SHP77 (cell line): Measurements from ENCODE around the gene GRIA1.

ENCODE experiments used
- DNase-seq, 2 experiments: peaks; one replicate each; lab custom pipeline; 2025; lab: John Stamatoyannopoulos, UW

The GRIA1 gene

DNA sequence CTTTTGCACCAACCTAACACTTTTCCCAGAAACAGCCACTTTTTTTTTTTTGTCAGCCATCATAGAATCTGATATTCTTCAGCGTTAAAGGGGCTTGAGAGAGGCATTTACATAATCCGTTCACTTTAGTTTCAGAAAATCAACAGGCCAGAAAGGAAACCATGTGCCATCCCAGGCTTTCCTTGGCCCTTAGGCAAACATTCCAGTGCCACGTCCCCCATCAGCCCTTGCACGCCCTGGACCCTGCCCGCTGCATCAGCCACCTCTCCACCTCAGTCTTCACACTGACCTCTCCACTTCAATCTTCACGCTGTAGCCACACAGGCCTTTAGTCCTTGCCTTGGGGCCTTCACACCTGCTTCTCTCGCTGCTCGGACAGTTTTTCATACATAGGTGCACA lies 123.2 kb downstream of the GRIA1 start:
- DNase-seq = no peak

DNA sequence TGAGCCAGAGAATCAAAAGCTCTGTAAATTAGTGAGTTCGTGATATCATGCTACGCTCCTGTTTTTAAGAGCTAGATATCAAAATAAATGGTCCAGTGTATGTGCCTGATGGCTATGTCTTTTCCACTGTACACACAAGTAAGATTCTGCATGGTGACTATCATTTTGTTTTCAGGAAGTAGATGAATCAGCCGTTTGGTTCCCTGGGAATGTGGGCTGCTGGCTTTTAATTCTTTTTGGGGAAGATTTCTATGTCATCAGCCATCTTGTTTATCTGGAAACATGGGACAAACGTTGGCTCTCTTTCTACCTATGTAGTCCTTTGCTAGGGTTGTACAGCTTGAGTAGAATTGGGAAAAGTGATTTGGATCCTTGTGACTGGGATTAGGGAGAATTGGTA lies 126.7 kb downstream of the GRIA1 start:
- DNase-seq = no peak

GRCh38 chr5:153618307-153618706 lies 127.8 kb downstream of the GRIA1 start:
- no peak for DNase-seq

DNA sequence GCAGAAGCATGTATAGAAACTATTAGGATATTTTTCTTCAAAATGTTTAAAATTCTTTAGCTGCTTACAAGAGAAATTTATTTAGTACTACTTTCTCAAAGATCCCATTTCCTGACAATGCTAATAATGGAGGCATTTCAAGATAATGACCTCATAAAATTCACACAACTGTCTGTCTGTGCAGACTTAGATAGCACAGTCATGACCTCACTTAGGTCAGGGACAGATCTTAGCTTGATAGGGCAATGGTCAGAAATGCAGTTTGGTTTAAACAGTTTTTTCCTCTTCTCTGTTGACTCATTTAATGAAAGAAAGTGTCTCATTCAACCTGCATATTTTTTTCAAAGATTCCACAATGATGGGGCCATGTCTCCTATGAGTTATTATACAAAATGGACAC lies 128.4 kb downstream of the GRIA1 start:
- no peak for DNase-seq

DNA sequence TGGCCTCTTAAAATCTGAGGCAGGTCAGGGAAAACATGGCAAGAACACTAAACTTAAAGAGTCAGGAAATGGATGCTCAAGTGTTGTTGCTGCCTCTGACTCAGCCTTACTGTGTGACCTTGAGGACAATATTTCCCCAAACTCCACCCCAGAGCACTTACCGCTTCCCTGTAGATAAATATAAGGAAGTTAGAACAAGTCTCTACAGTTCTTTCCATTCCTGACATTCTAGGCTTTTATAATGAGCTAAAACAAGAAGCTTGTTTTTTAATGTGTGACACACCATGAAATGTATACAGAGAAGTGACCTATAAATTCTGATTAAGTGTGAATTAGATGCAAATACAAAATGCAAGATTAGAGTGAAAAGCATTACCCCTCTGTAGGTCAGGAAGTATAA lies 129.3 kb downstream of the GRIA1 start:
- no peak for DNase-seq

DNA sequence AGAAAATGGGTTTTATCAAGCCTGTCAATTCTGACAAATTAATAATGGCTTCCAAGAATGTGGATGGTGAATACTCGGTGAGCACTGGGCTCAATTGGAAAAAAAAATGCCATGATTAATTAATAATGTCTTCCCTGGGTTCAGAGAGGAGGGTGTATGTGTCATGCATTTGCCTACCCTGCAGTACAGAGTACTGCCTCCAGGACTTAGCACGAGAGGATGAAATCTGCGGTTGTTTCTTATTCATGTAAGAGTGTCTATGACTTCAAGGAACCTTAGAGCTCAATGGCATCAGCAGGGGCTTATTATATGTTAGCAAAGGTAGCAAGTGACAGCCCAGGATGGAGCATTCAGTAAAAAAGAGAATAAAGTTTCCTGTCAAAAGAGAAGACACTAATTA lies 132.7 kb downstream of the GRIA1 start:
- DNase-seq = no peak

DNA sequence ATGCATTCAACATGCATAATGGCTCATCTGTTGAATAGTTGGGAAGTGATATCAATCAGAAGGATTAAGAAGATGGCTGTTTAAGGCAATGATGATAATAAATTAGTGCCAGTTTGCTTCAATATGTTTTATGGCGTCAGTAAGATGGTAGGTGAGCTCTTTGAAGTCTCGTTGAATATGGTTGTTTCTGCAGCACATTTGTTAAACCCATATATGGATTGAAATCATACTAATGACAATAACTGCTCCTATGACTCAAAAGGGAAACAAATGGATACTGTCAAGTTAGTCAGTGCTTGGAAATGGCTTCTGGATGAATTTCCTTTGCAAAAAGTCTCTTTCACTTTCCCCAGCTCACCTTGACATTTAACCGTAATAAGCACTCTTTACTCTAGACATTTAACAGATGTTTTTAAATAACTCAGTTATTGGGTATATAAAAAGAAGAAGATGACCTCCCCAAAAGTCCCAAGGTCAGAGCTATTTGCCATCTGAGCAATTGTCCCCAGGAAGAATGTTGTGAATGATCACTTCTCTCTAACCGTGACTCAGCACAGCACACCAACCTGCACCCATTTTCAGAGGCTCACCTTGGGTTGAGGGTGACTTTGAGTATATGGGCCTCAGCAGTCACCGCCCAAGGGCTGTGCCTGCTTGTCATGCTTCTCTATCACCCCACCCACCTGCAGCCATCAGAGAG lies 133.4 kb downstream of the GRIA1 start:
- DNase-seq = no peak

DNA sequence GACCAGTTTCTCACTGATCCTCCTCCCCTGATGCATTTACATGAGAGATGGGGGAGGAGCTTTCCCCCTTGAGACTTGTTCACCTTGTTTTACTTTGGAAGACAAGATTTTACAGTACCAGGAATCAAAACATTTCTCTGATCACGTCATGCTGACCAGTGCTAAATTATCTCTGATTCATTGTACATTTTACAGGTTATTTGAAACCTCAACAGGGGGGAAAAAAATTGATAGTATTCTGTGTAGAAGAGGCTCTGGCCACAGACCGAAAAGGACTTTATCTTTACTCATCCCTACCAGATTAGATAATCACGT lies 133.9 kb downstream of the GRIA1 start:
- no peak for DNase-seq

DNA sequence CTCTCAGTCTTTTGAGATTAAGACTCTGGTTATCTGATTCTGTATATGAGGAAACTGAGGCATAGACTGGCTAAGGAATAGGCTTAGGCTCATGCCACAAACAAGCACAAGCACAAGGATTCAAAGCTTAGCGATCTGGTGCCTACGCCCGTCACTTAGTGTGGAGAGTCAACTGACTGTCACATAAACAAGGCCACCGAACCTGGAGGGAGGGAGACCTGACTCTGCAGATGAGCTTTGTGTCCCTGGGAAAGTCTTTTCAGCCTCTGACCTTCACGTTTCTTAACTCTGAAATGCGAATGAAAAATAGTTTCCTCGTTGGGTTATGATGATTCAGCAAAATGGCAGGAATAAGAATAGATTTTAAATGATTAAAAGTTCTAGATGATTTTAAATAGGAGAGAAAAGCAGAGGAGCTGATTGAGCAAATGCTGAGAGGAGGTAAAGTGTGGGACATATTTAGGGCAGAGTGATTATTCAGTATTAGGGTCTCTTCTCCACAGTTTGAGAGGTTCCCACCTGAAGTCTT lies 135.4 kb downstream of the GRIA1 start:
- DNase-seq = no peak

DNA sequence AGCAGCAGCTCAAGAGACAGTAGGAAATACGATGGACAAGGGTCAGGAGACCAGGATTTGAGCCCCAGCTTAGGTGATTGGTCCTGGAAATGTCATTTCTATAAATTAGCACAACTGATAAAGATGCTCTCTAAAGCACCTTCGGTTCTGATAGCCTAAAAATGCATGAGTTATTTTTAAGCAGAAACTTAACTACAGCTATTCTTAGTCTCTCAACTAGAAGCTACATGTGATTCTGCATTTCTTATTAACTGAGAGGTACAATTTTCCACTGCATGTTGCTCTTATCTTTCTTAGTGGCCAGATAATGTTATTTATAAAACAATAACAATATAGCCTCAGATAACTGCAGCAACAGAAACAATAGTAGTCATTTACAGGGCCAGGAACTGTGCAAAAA lies 136.4 kb downstream of the GRIA1 start:
- DNase-seq = no peak

GRCh38 chr5:153629027-153629895 lies 138.8 kb downstream of the GRIA1 start:
- no peak for DNase-seq

- no peak for DNase-seq
These were observed 140.1 kb downstream of the GRIA1 start for GRCh38 chr5:153630546-153630945.

DNA sequence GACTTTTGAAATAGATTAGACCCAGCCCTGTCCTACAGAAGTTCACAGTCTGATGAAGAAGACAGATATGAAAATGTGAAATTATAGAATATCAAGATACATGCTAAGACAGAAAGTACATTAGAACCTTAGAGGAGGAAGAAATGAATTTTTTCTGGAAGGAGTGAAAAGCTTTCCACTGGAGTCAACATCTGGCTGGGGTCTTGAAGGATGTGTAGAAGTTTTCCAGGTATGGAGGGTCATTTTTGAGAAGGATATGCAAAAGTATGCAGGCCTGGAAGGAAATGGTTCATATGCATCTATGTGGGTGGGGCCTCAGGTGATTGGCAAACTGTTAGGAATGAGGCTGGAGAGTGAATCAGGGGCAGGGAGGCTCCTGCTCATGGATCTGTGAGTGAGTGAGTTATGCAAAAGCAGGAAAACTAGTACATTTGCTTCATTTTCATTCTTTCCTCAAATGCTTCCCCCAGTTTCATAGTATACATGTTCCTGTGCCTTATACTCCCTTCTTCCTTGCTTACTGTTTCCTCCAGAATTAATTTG lies 142.3 kb downstream of the GRIA1 start:
- no peak for DNase-seq

DNA sequence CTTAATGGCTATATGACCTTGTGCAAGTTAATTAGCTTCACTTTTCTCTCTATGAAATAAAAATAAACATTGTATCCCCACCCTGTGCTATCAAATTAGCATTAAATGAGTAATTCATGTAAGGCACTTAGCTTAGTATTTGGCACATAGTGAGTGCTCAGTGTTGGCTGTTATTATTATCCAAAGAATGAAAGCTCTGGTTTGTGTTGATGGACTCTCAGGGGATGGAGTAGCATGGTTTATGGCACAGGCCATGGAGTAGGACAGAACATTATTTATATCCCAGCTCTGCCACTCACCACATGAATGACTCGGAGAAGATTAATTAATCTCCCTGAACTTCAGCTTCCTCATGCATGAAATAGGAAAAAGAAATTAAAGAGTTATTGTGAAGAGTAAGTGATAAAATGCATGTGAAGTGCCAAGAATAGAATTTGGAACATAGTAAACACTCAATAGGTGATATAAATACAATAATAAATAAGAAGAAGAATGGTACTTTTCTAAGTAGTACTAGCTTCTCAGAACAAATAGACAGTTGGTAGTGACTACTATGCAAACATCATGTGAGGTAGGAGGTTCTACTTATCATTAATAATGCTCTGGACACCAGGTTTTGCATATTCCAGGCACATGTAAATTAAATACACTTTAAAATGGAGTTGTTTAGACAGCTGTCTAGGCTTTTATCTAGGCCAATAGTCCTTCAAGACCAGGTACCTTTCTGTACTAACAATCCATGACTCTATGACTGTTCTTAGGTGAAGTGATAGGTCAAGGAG lies 146.4 kb downstream of the GRIA1 start:
- DNase-seq = peak in 1 of 2 experiments; percentile 27

GRCh38 chr5:153640293-153640692 lies 149.8 kb downstream of the GRIA1 start:
- DNase-seq = no peak

GRCh38 chr5:153641183-153641688 lies 150.8 kb downstream of the GRIA1 start:
- no peak for DNase-seq

DNA sequence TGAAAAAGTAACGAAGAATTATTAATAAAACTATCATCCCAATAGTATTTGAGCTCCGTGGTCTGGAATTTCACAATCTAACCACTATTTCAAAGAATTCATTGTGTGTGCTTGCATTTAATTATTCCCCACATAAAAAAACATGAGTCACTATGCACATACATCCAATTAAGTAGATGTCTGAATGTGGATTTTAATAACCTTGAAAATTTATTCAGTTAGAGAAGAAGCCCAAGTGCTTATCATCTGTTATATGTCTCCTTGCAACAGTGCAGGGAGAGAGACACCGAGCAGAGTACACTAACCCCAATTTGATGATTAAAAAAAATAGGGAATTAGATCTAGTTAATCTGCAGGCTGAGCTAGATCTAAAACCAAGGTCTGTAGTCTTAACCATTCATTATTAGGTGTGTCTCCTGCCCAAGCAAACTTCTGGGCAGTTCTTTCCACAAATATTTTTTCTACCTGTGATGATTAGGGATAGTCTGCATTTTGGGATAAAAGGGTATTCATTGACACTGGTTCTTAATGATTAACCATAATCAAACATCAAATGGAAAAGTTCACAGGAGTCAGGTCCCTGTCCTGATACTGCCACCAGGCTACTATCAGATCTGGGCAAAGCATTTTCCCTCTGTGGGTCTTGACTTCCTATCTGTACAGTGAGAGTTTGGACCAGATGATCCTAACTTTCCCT lies 164.2 kb downstream of the GRIA1 start:
- DNase-seq = no peak

- no peak for DNase-seq
These were observed 164.7 kb downstream of the GRIA1 start for GRCh38 chr5:153655201-153655510.

DNA sequence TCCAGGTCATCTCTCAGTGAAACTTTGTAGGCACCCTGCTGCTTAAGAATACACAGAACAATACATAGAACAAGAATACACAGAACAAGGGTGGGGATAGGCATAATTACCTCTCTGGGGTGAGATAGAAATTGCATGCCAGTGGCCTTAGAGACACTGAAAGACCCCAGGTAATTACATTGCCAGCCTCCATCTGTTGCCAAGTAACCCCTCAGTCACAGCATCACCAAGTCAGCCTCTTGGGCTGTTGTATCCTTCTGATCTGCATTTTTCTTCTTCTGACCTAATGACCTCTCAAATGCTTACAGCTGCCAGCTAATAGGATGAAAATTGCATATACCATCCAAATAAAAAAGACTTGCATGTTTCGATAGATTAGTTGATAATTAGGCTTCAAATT lies 167.7 kb downstream of the GRIA1 start:
- no peak for DNase-seq

DNA sequence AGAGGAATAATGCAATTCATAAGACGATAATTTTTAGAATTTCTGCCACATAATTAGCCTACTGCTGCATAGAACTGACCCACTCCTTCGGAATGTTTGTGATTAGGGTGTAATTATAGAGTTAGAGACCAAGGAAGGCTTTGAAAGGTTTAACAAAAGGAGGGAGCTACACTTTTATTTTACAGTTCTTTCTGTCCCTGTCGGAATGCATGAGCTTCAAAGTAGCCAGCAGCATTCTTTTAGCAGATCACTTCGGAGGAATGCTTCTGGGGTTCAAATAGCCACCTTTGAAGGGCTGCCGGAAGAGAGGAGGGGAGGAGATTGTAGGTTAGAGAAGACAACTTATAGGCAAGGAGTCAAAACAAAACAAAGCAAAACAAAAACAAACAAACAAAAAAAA lies 168.1 kb downstream of the GRIA1 start:
- no peak for DNase-seq

- no peak for DNase-seq
These were observed 168.7 kb downstream of the GRIA1 start for GRCh38 chr5:153659039-153659736.
